NCI-H526 treated with DMSO at 0.1 percent for 48 hours (cell line): ENCODE data around the gene MYO9A.
"Not testable (repeated sequence)": the region's sequence is repeated elsewhere in the genome, so short reads cannot be mapped to it uniquely, and the experiment has no call there.

Source experiments
- DNase-seq: peaks from one replicate; lab custom pipeline; 2025; lab: John Stamatoyannopoulos, UW

MYO9A gene

GRCh38 chr15:71874245-71874644, 243.7 kb downstream of the MYO9A start:
- DNase-seq, result no peak

- DNase-seq, result not testable (repeated sequence)
These were observed 259.7 kb downstream of the MYO9A start for GRCh38 chr15:71858232-71858631.

GRCh38 chr15:71853543-71853942, 264.4 kb downstream of the MYO9A start:
- no peak for DNase-seq

- no peak for DNase-seq
These were observed 273.0 kb downstream of the MYO9A start for GRCh38 chr15:71844916-71845315.

- DNase-seq, result no peak
These were observed 276.4 kb downstream of the MYO9A start for GRCh38 chr15:71841563-71841962.

- DNase-seq, result no peak
These were observed 287.0 kb downstream of the MYO9A start for GRCh38 chr15:71830981-71831380.

- DNase-seq, result no peak
These were observed 291.8 kb downstream of the MYO9A start for GRCh38 chr15:71826196-71826595.

- no peak for DNase-seq
These were observed 292.8 kb downstream of the MYO9A start for GRCh38 chr15:71825021-71825730.

GRCh38 chr15:71823801-71824200, 294.1 kb downstream of the MYO9A start:
- no peak for DNase-seq

GRCh38 chr15:71822890-71823630, 294.9 kb downstream of the MYO9A start:
- DNase-seq, result no peak

GRCh38 chr15:71821547-71822129, 296.3 kb downstream of the MYO9A start:
- no peak for DNase-seq

GRCh38 chr15:71820127-71820526, 297.8 kb downstream of the MYO9A start:
- DNase-seq, result no peak

GRCh38 chr15:71817351-71817750, 300.6 kb downstream of the MYO9A start:
- DNase-seq, result no peak

GRCh38 chr15:71815301-71815700, 302.6 kb downstream of the MYO9A start:
- DNase-seq, result no peak

GRCh38 chr15:71813723-71814470, 304.1 kb downstream of the MYO9A start:
- DNase-seq, result no peak

GRCh38 chr15:71812966-71813722, 304.8 kb downstream of the MYO9A start:
- DNase-seq, result no peak

- DNase-seq, result no peak
These were observed 305.9 kb downstream of the MYO9A start for GRCh38 chr15:71811752-71812735.

- DNase-seq, result no peak
These were observed 306.8 kb downstream of the MYO9A start for GRCh38 chr15:71811036-71811736.

- DNase-seq, result no peak
These were observed 307.5 kb downstream of the MYO9A start, which contains the start of gene NR2E3 for GRCh38 chr15:71810256-71811035. TSS of gene NR2E3 (plus strand) at chr15:71810554. CDS start at chr15:71810744, 190 bp downstream.
